ENCODE measurements around the gene LIN52. TPM values are rescaled to one million over a fixed set of nuclear protein-coding genes. Genes with fewer than 3 reads are reported as not detected.

The LIN52 gene
- total and polyA plus RNA-seq, 2 of the 8 experiments (the other 6 are each of a cell fraction or from before 2014, with no cell fraction given) = 6.8 to 11.6 TPM

DNA sequence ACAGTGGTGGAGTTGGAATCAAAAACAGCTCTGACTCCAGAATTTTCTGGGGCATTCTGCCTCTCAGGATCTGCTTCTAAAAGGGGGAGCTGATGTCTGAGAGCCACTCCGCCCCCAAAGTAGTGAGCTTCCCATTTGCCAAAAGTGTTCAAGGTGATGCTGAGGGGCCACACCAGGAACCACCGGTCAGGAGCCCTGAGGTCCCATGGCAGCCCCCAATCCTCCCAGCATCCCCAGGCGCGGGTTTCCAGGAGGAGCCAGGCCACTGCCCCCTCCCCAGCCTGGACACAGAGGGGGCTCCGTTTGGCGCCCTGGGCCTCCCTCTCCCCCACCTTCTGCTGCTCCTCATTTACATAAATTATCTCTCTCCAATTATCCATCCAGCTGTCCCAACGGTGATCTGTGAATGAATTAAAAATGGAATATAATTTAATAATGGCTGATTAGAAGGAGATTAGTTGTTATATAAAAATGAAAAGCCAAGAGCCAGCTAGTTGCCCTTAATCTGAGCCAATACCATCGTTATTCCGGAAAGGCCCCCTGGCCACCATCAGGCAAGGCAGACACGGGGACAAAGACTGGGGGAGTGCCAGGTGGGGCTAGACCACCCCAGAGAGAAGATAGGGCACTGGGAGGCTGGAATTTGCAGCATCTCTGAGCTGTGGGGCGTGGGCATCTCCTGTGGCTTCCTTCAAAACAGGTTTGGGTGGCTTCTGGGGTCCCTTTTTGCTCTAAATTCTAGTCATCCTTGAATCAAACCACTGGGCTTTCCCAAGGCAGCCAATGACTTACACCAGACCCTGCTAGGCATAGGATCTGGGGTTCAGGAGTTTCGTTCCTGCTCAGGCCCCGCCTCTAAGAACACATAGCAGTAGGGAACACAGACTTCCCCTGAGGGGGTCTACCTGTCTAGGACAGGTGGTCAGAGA is 134.8 kb downstream of the LIN52 start:
- Histone ChIP-seq H2BK20ac (ENCODE audit: low read length) (no peak overlapping the region), H4K91ac (replicated peaks; ENCODE audit: insufficient read length, low read length) (no peak overlapping the region), H4K20me1 (replicated peaks in 1 of 2; ENCODE audit: control insufficient read depth in 1 of 2, insufficient read depth in 2 of 2, low read length in 2 of 2) (peaks cover 0 to 3% of the 10 kb centered on the region in 2 experiments), H4K8ac (ENCODE audit: extremely low read depth, insufficient read depth, low read length) (no peak overlapping the region), H3K18ac (ENCODE audit: extremely low read depth, low read length) (no peak overlapping the region), H2BK12ac (ENCODE audit: low read depth, low read length) (no peak overlapping the region; the same call in 1 of the 2 replicates), H3K4me1 (replicated peaks in 1 of 4; ENCODE audit: control insufficient read depth in 3 of 4, insufficient read depth in 4 of 4, low read length in 3 of 4) (no peaks in the 10 kb centered on the region), H3K4me2 (ENCODE audit: insufficient read depth in 1 of 2, low read depth in 2 of 2, low read length in 2 of 2) (no peak overlapping the region), H3K9me3 (ENCODE audit: insufficient read depth in 2 of 2, low read depth in 1 of 2, low read length in 1 of 2) (no peaks in the 10 kb centered on the region), H3K79me1 (ENCODE audit: low read depth, low read length) (no peaks in the 10 kb centered on the region), H2BK15ac (ENCODE audit: low read length) (no peak overlapping the region), H3K27ac (ENCODE audit: low read depth, low read length) (no peak overlapping the region), H3K9ac (replicated peaks in 1 of 4; ENCODE audit: extremely low read depth in 1 of 4, low read depth in 3 of 4, low read length in 3 of 4) (no peak overlapping the region), H3K27me3 (replicated peaks in 1 of 4; ENCODE audit: control insufficient read depth in 3 of 4, extremely low read depth in 1 of 4, insufficient read depth in 3 of 4, low read length in 3 of 4) (peaks cover 0 to 20% (median 15%) of the 10 kb centered on the region in 4 experiments; a peak in 6 of 7 replicates), H4K5ac (ENCODE audit: insufficient read length, low read depth, low read length) (no peak overlapping the region), H3K4me3 (ENCODE audit: extremely low read depth in 1 of 4, insufficient read depth in 2 of 4, low read depth in 3 of 4, low read length in 4 of 4) (no peak overlapping the region), H3K36me3 (ENCODE audit: control insufficient read depth in 2 of 4, insufficient read depth in 4 of 4, low read length in 3 of 4) (no peaks in the 10 kb centered on the region), H2AFZ (ENCODE audit: low read length) (no peak overlapping the region), H3K56ac (replicated peaks; ENCODE audit: insufficient read length, low read depth, low read length) (no peak overlapping the region), H3K23me2 (ENCODE audit: low read depth, low read length) (no peaks in the 10 kb centered on the region), H2BK5ac (ENCODE audit: low read depth, low read length) (no peak overlapping the region), H3K14ac (ENCODE audit: insufficient read length) (no peak overlapping the region), H3K23ac (ENCODE audit: insufficient read length) (no peak overlapping the region), H2AK5ac (ENCODE audit: low read depth, low read length) (no peak overlapping the region), H2BK120ac (replicated peaks; ENCODE audit: low read depth, low read length) (no peak overlapping the region), H3K4ac (replicated peaks; ENCODE audit: insufficient read length, low read depth, low read length) (no peak overlapping the region), H3K79me2 (ENCODE audit: control insufficient read depth in 1 of 2, insufficient read depth in 2 of 2, low read length in 2 of 2) (no peaks in the 10 kb centered on the region)
- DNase-seq (ENCODE audit: low read depth in 1 of 2, low spot score in 2 of 2) (no peak), FAIRE-seq (no peak)
- ChIA-PET POLR2A (ENCODE audit: partially characterized antibody) (interaction anchor here (1.2 kb wide), 1 partner anchor 10 kb away, joined by 4 read pairs; no protein-coding TSS in a partner anchor), CTCF (ENCODE audit: partially characterized antibody) (interaction anchor here (0.7 to 7.2 kb wide), 20 partner anchors 11 to 259 kb away, joined by 3 to 139 read pairs (median 4); partner anchors contain the start of genes ABCD4 and VSX2)
- WGBS, 2 experiments (ENCODE audit: extremely low coverage in 1 of 2, insufficient coverage in 1 of 2, insufficient read length in 1 of 2, insufficient replicate concordance in 2 of 2, low coverage in 1 of 2, low lambda C conversion rate in 2 of 2, missing lambda C conversion rate in 1 of 2) = 88% methylated on average over 13 of the region's 13 CpGs; no CpG with 5 or more reads in 1 of the 2 experiments
- TF ChIP-seq CREB1 (IDR thresholded peaks at IDR 0.05) (no peak), POLR2AphosphoS5 (IDR thresholded peaks at IDR 0.05; ENCODE audit: low read depth, low read length) (no peak), RAD21 (IDR thresholded peaks at IDR 0.05 in 1 of 2, conservative IDR thresholded peaks at IDR 0.05 in 1 of 2; ENCODE audit: low read depth in 2 of 2, low read length in 2 of 2) (no peak), RXRA (IDR thresholded peaks at IDR 0.05; ENCODE audit: insufficient read depth, low read depth, low read length) (no peak)

Data from H1 (cell line).